GM20000 (cell line): ENCODE data around the gene RNF133.

Experiments
- DNase-seq: peaks from one replicate; pipeline ENCODE4 v3.0.0; 2012; ENCODE audit warnings: low spot score
- CTCF ChIP-seq: IDR thresholded peaks from 2 replicates; pipeline ENCODE4 v1.5.1; 2012; ENCODE audit warnings: mild to moderate bottlenecking, control low read depth; ENCODE audit errors: extremely low read depth, missing control alignments

The RNF133 gene

GRCh38 chr7:122727354-122727753 lies 28.4 kb upstream of the RNF133 start:
- DNase-seq, result no peak
- no peak for TF ChIP-seq CTCF

- no peak for TF ChIP-seq CTCF
- DNase-seq, result no peak
Measured at GRCh38 chr7:122726881-122727280, 28.0 kb upstream of the RNF133 start.

- DNase-seq, result no peak
- TF ChIP-seq CTCF, result no peak
Measured at GRCh38 chr7:122724366-122724765, 25.4 kb upstream of the RNF133 start.

- no peak for DNase-seq
- no peak for TF ChIP-seq CTCF
Measured at GRCh38 chr7:122719010-122719578, 20.2 kb upstream of the RNF133 start.

- DNase-seq, result no peak
- no peak for TF ChIP-seq CTCF
Measured at GRCh38 chr7:122717356-122718089, 18.6 kb upstream of the RNF133 start.

GRCh38 chr7:122715183-122715582 lies 16.3 kb upstream of the RNF133 start:
- DNase-seq, result no peak
- TF ChIP-seq CTCF, result no peak

GRCh38 chr7:122710916-122711315 lies 12.0 kb upstream of the RNF133 start:
- no peak for TF ChIP-seq CTCF

More at GRCh38 chr7:122710916-122711315, 12.0 kb upstream of the RNF133 start:
- no peak for DNase-seq
